Skeletal muscle cell (primary cell): ENCODE data around the gene OSCP1.
"Not testable (repeated sequence)": the region's sequence is repeated elsewhere in the genome, so short reads cannot be mapped to it uniquely, and the experiment has no call there.

Experiments
- DNase-seq: peaks from one replicate; pipeline ENCODE4 v3.0.0-alpha.2; 2010; ENCODE audit warnings: low read depth
- H3K4me3 ChIP-seq: 2 replicates; pipeline ENCODE4 v1.5.1; 2011; ENCODE audit warnings: low read depth, mild to moderate bottlenecking, control low read depth, low read length, moderate library complexity

Gene OSCP1, protein sequence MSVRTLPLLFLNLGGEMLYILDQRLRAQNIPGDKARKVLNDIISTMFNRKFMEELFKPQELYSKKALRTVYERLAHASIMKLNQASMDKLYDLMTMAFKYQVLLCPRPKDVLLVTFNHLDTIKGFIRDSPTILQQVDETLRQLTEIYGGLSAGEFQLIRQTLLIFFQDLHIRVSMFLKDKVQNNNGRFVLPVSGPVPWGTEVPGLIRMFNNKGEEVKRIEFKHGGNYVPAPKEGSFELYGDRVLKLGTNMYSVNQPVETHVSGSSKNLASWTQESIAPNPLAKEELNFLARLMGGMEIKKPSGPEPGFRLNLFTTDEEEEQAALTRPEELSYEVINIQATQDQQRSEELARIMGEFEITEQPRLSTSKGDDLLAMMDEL

DNA sequence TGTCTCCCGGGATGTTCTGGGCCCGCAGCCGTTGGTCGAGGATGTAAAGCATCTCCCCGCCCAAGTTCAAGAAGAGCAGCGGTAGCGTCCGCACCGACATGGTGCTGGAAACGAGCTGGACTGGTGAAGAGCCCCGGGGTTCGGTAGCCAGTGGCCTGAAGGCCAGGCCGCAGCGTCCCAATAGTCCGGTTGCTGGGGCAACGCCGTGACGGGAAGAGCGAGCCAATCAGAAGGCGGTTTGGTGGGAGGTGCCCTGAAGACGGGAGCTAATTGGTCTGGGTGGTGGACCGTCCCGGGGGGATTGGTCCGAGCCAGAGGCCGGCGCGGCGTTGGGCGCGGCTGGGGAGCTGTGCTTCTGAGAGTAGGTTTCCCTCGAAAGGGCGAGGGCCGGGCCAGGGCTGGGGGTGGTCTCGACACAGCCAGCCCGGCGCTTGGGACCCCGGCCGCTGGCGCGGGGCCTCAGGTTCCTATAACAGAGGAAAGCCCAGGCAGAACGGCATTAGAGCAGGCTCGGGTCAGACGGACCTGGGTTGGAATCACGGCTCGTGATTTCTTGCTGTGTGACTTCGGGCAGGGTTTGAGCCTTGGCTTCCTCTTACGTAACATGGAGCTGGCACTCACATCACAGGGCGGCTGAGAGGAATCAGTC is at the start of gene OSCP1:
Gene OSCP1 (minus strand): TSS at position 182 of the 649 bp plus-strand sequence. CDS start 82 bp downstream, at position 100.
- peak; percentile 85 for DNase-seq
- H3K4me3 ChIP-seq: peak within 1 kb of the TSS; percentile 68

DNA sequence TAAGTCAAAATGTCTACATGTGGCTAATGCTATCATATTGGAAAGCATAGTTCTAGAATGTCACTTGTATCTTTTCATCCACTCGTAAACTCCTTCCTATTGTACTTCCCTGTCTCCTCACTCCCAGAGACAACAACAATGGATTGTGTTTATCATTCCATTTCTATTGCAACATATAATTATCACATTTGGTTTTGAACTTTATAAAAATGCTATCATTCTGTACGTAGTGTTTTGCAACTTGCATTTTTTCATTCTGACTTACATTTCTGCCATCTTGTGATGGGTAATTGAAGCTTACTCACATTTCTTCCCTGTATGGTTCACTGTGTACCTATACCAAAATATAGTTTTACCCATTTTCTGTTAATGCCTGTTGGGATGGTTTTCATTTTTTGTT is 47.0 kb upstream of the OSCP1 start:
- H3K4me3 ChIP-seq: no peak overlapping the region
- no peak for DNase-seq

DNA sequence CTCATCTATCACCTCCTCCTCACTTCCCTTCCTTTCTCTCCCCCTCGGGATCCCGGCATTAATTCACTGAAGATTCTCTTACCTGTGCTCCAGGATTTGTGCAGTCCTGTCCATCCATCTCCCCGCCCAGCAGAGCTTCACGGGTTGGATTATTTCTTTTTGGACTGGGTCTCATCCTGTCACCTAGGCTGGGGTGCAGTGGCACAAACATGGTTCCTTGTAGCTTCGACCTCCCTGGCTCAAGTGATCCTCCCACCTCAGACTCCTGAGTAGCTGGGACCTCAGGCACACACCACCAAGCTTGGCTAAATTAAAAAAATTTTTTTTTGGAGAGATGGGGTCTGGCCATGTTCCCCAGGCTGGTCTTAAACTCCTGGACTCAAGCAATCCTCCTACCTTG is 44.7 kb upstream of the OSCP1 start:
- no peak overlapping the region for H3K4me3 ChIP-seq
- no peak for DNase-seq

DNA sequence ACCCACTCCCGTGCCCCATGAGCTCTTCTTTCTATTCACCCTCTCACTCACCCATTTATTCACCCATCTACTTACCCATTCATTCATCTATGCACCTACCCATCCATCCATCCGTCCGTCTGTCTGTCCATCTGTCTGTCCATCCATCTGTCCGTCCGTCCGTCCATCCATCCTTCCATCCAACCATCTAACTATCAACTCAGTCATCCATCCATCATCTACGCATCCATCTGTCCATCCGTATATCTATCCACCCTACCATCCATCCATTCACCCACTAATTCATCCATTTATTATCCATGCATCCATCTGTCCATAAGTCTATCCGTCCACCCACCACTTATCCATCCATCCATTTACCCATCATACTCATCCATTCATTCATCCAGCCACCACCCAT is 43.3 kb upstream of the OSCP1 start:
- DNase-seq: no peak
- H3K4me3 ChIP-seq: no peak overlapping the region

DNA sequence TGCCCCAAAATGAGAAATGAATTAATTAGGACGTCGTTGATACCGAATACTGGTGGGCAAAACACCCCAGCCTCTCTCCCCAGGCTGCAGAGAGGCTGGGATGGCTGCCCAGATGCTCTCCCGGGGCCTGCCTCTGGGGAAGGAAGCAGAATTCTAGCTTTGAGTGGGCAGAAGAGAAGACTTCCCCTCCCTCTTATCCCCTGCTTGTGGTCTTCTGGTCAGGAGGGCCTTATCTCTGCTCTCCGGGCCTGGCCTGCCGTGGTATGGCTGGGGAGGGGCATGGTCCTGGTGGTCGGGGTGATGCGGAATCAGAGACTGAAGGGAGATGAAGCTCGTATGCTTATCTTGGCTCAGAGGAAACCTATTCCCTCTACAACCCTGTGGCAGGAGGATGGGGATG is 42.2 kb upstream of the OSCP1 start:
- no peak for DNase-seq
- H3K4me3 ChIP-seq: no peak overlapping the region

DNA sequence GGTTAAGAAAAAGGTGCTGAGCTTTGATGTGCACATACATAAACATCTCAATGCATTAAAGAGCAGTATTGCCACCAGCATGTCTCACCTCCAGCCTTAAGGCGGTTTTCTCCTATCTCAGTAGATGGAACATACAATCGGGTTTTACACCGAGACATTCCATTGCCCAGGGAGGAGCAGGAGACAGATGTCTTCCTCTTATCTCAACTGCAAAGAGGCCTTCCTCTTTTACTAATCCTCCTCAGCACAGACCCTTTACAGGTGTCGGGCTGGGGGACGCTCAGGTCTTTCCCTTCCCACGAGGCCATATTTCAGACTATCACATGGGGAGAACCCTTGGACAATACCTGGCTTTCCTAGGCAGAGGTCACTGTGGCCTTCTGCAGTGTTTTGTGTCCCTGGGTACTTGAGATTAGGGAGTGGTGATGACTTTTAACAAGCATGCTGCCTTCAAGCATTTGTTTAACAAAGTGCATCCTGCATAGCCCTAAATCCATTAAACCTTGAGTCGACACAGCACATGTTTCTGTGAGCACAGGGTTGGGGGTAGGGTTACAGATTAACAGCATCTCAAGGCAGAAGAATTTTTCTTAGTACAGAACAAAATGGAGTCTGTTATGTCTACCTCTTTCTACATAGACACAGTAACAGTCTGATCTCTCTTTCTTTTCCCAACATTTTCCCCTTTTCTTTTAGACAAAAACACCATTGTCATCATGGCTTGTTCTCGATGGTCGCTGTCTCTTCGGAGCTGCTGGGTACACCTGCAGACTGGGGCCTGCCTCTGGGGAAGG is 39.2 kb upstream of the OSCP1 start:
- DNase-seq, H3K4me3 ChIP-seq: not testable (repeated sequence)

DNA sequence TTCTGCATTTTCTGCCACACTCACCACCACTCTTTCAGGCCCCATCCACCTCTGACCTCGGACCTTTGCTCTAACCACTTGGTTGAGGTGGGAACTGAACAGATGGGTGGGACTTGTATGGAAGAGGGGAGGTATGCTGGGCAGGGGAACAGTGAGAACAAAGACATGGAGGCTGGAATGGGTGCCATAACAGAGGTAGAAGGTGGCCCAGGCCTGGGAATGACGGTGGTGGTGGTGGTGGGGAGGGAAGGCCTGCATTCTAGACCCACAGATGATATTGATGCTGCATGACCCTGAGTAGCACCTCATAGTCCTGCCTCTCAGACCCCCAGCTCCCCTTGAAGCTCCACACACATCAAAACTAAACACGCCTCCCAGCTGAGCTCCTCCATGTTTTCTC is 37.7 kb upstream of the OSCP1 start:
- DNase-seq: no peak
- no peak overlapping the region for H3K4me3 ChIP-seq

DNA sequence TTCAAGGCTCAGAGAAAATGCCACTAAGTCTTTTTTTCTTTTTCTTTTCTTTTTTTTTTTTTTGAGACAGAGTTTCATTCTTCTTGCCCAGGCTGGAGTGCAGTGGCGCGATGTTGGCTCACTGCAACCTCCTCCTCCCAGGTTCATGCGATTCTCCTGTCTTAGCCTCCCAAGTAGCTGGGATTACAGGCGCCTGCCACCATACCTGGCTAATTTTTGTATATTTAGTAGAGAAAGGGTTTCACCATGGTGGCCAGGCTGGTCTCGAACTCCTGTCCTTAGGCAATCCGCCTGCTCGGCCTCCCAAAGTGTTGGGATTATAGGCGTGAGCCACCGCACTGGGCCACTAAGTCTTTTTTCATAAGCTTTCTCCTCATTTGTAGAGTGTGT is 37.1 kb upstream of the OSCP1 start:
- DNase-seq, H3K4me3 ChIP-seq: not testable (repeated sequence)

DNA sequence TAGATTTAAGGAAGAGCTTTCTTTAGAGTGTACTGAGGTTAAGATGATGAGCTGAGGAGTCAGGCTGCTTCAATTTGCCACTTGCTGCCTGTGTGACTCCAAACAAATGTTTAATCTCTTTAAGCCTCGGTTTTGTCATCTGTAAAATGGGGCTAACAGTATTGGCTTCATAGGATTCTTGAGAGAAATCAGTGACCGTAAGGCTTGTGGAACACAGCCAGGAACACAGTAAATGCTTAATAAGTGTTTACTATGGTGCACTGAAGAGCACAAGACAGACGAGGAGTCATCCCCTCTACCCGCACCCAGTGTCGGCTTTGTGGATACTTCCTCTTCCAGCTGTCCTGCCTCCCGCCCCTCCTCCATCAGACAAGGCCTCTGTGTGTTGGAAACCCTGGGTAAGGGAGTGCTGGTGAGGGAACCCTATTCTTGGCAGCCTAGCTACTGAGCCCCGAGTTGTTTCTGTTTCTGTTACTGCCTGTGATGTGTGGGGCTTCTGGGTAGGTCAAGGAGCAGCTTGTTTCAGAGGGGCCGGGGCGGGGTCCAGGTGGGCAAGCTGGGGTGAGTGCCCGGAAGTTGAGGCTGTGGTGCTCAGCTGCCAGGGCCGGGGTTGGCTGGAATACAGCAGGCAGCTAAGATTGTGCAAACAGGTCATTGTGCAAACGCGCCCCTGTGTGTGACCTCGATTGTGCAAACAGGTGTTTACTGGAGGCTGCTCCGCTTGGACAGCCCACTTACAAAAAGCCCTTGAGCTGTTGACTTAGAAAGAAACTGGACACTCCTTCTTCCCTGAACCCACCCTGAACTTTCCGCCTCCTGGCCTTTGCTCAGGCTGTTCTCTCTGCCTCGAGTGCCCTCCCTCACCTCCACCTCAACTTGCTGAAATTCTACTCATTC is 36.4 kb upstream of the OSCP1 start:
- H3K4me3 ChIP-seq: no peak overlapping the region
- DNase-seq: no peak

DNA sequence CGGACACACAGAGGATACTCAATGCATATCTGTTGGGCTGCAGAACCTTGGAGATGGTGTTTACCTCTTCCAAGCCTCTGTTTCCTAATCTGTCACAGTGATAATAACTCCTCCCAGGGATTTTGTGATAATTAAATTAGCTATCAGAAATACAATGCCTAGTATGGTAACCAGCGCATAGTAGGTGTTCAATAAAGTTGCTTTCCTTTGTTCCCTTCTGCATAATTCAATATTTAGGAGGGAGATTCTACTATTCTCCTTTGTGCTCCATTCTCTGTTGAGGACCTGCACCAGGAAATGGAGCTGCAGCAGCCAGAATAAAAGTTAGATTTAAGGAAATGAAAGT is 35.8 kb upstream of the OSCP1 start:
- H3K4me3 ChIP-seq: no peak overlapping the region
- no peak for DNase-seq

DNA sequence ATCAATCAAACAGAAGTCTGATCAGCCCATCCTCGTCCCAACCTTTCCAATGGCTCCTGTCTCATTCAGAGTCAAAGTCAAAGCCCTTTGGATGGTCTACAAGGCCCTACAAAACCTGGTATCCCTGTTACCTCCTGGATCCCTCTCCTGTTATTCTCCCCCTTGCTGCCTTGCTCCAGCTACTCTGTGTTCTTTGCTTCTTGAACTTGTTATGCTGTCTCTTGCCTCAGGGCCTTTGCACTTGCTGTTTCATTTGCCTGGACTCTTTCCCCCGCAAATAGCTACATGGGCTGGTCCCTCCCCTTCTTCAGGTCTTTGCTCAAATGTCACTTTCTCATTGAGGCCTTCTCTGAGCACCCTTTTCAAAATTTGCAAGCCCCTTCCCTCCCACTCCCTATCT is 33.8 kb upstream of the OSCP1 start:
- no peak for DNase-seq
- H3K4me3 ChIP-seq: no peak overlapping the region

DNA sequence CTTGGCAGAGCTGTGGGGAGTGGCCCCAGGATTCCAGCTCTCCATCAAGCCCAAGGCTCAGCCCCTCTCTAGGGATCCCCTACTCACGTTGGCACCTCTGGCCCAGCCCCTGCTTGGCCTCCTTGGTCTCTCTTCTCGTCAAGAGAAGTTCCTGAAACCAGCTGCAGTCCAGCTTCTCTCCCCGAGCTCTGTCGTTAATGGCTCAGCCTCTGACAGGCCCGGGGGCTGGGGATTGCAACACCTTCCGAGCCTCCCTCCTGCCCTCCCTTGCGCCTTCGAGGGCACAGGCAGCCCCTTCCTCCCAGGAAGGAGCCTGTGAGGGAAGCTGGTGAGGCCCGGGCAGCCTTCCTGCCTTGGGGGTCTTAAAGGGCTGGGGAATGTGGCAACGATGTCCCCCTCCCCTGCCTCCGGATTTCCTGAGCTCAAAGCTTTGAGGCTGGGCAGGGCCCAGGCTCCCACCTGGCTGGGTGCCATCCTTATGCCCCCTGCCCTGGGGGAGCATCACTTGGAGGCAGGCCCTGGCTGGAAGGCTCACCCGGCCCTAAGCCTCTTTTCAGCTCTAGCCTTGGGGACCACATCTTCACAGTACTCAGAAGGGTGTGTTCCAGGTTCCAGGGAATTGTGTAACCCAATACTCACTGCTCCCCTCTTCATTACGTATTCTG is 32.6 kb upstream of the OSCP1 start, which contains the start of gene CSF3R:
Gene CSF3R (minus strand): TSS at position 190 of the 665 bp plus-strand sequence. CDS start 3,417 bp downstream, outside the sequence.
- DNase-seq: no peak
- H3K4me3 ChIP-seq: no peak within 1 kb of the TSS

DNA sequence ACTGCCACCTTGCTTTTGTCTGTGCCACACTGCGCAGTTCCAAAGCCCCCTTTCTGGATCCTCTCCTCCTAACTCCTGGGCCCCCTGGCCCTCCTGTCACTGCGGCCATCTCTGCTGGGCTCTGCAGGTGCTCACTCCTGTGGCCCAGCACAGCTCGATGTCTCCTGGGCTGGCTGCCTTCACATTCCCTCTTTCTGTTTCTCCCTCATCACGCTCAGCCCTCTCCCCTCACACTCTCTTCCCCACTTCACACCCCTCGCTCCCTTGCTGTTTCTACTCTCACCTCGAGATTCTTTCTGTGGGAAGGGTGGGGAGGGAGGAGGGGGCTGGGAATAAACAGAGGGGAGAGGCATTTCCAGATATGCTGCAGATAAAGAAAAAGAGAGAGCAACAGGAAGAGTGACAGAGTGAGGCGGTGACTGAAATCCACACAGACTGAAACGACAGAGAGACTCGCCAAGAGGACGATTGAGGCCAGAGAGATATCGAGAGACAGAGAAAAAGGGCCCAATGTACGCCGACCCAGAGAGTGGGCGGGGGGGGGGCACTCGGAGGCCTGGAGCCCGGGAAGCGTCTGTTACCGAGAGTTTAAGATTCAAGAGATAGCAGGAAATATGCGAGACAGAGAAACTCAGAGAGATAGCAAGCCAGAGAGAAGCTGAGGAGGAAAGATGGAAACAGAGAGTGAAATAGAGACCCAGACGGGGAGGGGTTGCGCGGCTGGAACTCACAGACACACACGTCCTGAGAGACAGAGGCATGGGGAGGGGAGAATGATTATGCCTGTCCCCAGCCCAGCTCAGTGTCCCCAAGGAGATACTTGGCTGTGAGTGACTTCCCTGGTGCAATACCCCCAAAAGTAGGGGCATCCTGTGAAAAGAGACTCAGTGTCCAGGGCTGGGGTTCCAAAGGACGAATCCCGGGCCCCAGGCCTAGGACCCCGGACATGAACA is 31.8 kb upstream of the OSCP1 start:
- H3K4me3 ChIP-seq: no peak overlapping the region
- DNase-seq: no peak

DNA sequence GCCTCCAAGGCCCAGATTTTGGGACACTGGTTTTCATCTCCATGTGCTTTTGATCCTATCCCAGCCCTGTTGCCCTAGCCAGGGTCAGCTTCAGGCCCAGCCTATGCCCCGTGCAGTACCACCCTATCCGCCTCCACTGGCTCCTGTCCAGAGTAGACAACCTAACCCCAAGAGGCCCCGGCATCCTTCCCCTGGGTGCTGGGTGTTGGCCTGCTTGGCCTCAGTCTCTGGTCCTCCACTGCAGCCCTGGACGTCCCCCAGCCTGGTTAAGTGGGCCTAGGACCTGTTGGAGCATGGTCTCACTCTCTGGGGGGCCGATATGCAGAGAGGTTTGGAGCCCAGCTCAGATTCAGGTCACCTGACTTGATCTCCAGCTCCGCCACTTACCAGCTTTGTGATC is 30.8 kb upstream of the OSCP1 start:
- H3K4me3 ChIP-seq: no peak overlapping the region
- DNase-seq: no peak

DNA sequence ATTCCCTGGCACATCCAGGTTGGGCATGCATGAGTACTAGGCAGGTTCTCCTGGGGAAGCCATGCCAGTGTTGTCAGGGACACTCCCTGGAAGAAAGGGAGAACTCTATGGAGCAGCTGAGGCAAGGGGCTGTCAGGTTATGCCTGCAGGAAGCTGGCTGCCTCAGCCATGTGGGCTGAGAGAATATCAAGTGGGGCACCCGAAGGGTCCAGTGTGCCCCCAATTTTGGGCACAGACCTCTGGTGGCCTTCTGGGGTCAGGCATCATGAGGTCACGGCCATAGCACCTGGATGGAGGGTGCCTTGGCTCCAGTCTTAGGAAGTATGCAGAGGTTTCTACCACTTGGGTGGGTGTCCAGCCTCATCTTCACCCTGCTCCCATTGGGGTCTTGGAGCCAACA is 29.9 kb upstream of the OSCP1 start:
- DNase-seq: no peak
- H3K4me3 ChIP-seq: no peak overlapping the region

DNA sequence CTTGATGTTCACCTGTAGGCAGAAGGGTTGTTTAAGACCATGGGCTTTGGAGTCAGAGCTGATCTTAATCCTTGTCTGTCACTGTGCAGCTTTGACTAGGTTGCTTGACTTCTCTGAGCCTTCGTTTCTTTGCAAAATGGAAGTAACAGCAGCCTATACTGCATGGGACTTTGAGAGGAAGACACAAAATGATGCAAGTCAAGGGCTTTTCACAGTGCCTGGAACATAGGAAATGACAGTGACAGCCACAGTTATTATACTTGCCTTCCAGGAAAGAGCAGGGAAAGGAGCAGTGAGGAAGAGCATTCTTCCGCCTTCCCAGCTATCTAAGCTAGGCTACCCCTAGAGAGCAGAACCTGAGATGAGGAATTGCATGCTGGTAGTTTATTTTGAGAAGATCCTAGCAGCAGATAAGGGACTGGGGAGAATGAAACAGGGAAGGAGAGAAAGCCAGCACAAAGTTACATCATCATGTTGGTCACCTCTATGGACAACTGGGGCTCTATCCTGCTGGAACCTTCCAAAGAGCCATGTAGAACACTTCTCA is 29.3 kb upstream of the OSCP1 start:
- no peak for DNase-seq
- H3K4me3 ChIP-seq: no peak overlapping the region

DNA sequence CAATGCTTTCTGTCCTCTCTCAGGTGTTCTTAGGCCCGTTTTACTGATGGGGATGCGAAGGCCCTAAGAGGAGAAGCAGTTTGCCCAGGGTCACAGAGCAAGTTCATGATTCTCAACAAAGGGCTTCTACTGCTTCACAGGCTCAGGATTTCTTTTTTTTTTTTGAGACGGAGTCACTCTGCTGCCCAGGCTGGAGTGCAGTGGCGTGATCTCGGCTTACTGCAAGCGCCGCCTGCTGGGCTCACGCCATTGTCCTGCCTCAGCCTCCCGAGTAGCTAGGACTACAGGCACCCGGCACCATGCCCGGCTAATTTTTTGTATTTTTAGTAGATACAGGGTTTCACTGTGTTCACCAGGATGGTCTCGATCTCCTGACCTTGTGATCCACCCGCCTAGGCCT is 27.4 kb upstream of the OSCP1 start:
- not testable (repeated sequence) for DNase-seq, H3K4me3 ChIP-seq

DNA sequence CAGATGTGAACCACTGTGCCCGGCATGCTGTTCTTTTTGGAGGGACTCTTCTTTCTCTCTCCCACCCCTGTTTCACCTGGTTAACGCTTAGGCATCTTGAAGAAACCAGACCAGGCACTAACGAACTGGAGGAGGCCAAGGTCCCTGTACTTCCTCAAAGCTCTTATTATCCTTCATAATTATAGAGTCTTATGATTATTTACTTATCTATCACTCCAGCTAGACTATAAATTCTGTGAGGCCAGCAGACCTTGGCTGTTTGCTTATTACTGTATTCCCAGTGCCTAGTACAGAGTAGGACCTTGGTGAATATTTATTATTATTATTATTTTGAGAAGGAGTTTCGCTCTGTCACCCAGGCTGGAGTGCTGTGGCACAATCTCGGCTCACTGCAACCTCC is 26.7 kb upstream of the OSCP1 start:
- no peak for DNase-seq
- no peak overlapping the region for H3K4me3 ChIP-seq
